A549 (cell line): ENCODE data around the gene C9orf57. TPM values are rescaled to one million over a fixed set of nuclear protein-coding genes. Genes with fewer than 3 reads are reported as not detected.

Experiments used
- ATAC-seq, 2 experiments: fragments of 200-7000 bp in 1 of 2; fragments of >200 bp in 1 of 2; cut with Nextera tagmentation in 1 of 2; cut with Tn5 transposase in 1 of 2; 3 replicates each; pipeline versions ENCODE4 v1.8.0 to v1.9.1; 2018 to 2020; ENCODE audit warnings: mild to moderate bottlenecking in 1 of 2, moderate library complexity in 1 of 2
- CTCF ChIA-PET: fragments of 300-600 bp; sonication (Branson Sonifier 250); formaldehyde crosslinking; extraction: SDS; loops from one replicate; lab custom pipeline; 2021; ENCODE audit warnings: antibody characterized with exemption, inconsistent platforms; lab: Yijun Ruan, JAX
- POLR2A ChIA-PET: fragments of 350-600 bp; formaldehyde crosslinking; extraction: SDS; loops from one replicate; lab custom pipeline; 2021; ENCODE audit warnings: antibody characterized with exemption, inconsistent platforms; lab: Yijun Ruan, JAX
- DNase-seq, 2 experiments: peaks; one replicate each; pipeline versions ENCODE4 v3.0.0 to v3.0.0-alpha.2; 2011 to 2016; ENCODE audit warnings: low read depth in 1 of 2, low spot score in 1 of 2
- FAIRE-seq: peaks from 2 replicates; lab custom pipeline; 2011; peaks lifted over from hg19 to GRCh38; lab: Jason Lieb, UNC
- H3K27ac ChIP-seq, 2 experiments: fragments of >200 bp; sonication (Bioruptor Twin); formaldehyde crosslinking; 3 replicates each; pipeline ENCODE4 v1.5.1; 2016 to 2017
- H3K4me1 ChIP-seq: fragments of >200 bp; sonication (Bioruptor Twin); formaldehyde crosslinking; 3 replicates; pipeline ENCODE4 v1.6.1; 2016
- H3K4me2 ChIP-seq: fragments of >200 bp; sonication (Bioruptor Twin); formaldehyde crosslinking; 3 replicates; pipeline ENCODE4 v1.6.1; 2016
- H3K4me3 ChIP-seq: fragments of >200 bp; sonication (Bioruptor Twin); formaldehyde crosslinking; 3 replicates; pipeline ENCODE4 v1.5.1; 2016
- H3K9me3 ChIP-seq: fragments of >200 bp; sonication (Bioruptor Twin); formaldehyde crosslinking; 3 replicates; pipeline ENCODE4 v1.6.1; 2016
- BCL3 ChIP-seq: fragments of >200 bp; sonication (Bioruptor Twin); formaldehyde crosslinking; IDR thresholded peaks from 3 replicates; pipeline ENCODE4 v1.6.1; 2016
- CEBPB ChIP-seq, 2 experiments: fragments of >200 bp in 1 of 2; sonication (Bioruptor Twin) in 1 of 2; formaldehyde crosslinking in 1 of 2; IDR thresholded peaks; 2 replicates each; pipeline ENCODE4 v1.6.1; 2012 to 2016
- FOXS1 ChIP-seq: fragments of 250-450 bp; sonication (Bioruptor Pico); IDR thresholded peaks from 2 replicates; pipeline ENCODE4 v1.5.0; 2020; ENCODE audit warnings: mild to moderate bottlenecking, moderate library complexity
- GATA3 ChIP-seq: IDR thresholded peaks from 2 replicates; pipeline ENCODE4 v1.6.1; 2012; ENCODE audit warnings: borderline replicate concordance
- HES2 ChIP-seq: fragments of >200 bp; sonication (Bioruptor Twin); formaldehyde crosslinking; IDR thresholded peaks from 2 replicates; pipeline ENCODE4 v1.6.1; 2016
- HMGXB4 ChIP-seq: fragments of 250-450 bp; sonication (Bioruptor Pico); IDR thresholded peaks from 2 replicates; pipeline ENCODE4 v1.5.0; 2021; ENCODE audit warnings: mild to moderate bottlenecking, moderate library complexity, borderline replicate concordance
- HOXB5 ChIP-seq: fragments of 250-450 bp; sonication (Bioruptor Pico); IDR thresholded peaks from 2 replicates; pipeline ENCODE4 v1.5.0; 2020; ENCODE audit warnings: mild to moderate bottlenecking, moderate library complexity
- MAFK ChIP-seq: fragments of 450-650 bp; IDR thresholded peaks from 2 replicates; pipeline ENCODE4 v1.6.1; 2014; ENCODE audit not compliant: partially characterized antibody
- MAX ChIP-seq: IDR thresholded peaks from 2 replicates; pipeline ENCODE4 v1.6.1; 2012
- PHF8 ChIP-seq: fragments of 200-600 bp; sonication (generic); IDR thresholded peaks from 2 replicates; pipeline ENCODE4 v1.6.1; 2016; ENCODE audit warnings: low read depth, mild to moderate bottlenecking, antibody characterized with exemption, moderate library complexity, borderline replicate concordance
- RAD21 ChIP-seq, 2 experiments: fragments of >200 bp in 1 of 2; sonication (Bioruptor Twin) in 1 of 2; formaldehyde crosslinking in 1 of 2; IDR thresholded peaks in 1 of 2; conservative IDR thresholded peaks in 1 of 2; 2 replicates in 1 of 2; 3 replicates in 1 of 2; pipeline ENCODE4 v1.6.1; 2012 to 2018; ENCODE audit warnings: inconsistent platforms in 1 of 2
- RARB ChIP-seq: fragments of 250-450 bp; sonication (Bioruptor Pico); IDR thresholded peaks from 2 replicates; pipeline ENCODE4 v1.8.0; 2021; ENCODE audit warnings: mild to moderate bottlenecking, moderate library complexity
- SMC3 ChIP-seq: fragments of >200 bp; sonication (Bioruptor Twin); formaldehyde crosslinking; IDR thresholded peaks from 3 replicates; pipeline ENCODE4 v1.6.1; 2018; ENCODE audit warnings: inconsistent platforms
- USF2 ChIP-seq: fragments of 450-650 bp; IDR thresholded peaks from 2 replicates; pipeline ENCODE4 v1.6.1; 2014; ENCODE audit warnings: antibody characterized with exemption
- ZC3H11A ChIP-seq: fragments of 450-650 bp; IDR thresholded peaks from 2 replicates; pipeline ENCODE4 v1.6.1; 2014; ENCODE audit warnings: antibody characterized with exemption, mild to moderate bottlenecking
- WGBS: methylation state at CpG from one replicate; pipeline ENCODE4 v1.1.6; 2017; ENCODE audit errors: missing lambda C conversion rate; 5-methylcytosine and 5-hydroxymethylcytosine counted together
- polyA plus RNA-seq, 4 experiments: library from polyadenylated mRNA; depleted of rRNA in 3 of 4; stranded (reverse); fragments of >200 nt; fragmentation: RNase III in 1 of 4; extraction: RNeasy Plus Mini Kit Qiagen cat#74134 plus additional on column Dnase treatment in 1 of 4; gene quantifications; 2 replicates in 3 of 4; 3 replicates in 1 of 4; pipeline ENCODE4 v1.2.3, GENCODE V29; 2011 to 2017

Gene C9orf57
- polyA plus RNA-seq, 2 of the 4 experiments (the other 2 are of a cell fraction): not detected

GRCh38 chr9:72038408-72038807, 22.0 kb downstream of the C9orf57 start:
- no peak overlapping the region for H3K27ac ChIP-seq
- H3K4me2 ChIP-seq: no peak overlapping the region
- POLR2A ChIA-PET: interaction anchor here (1.3 kb wide), 1 partner anchor 233 kb away, joined by 5 read pairs; no protein-coding TSS in a partner anchor
- peaks cover 8% of the 10 kb centered on the region; the same call in 2 of the 3 replicates for H3K4me1 ChIP-seq
- TF ChIP-seq HMGXB4 (CRISPR knock-in tag): no peak
- TF ChIP-seq HOXB5 (CRISPR knock-in tag): no peak
- TF ChIP-seq GATA3: no peak
- TF ChIP-seq, all 56 proteins: peak for 0
- FAIRE-seq (no peak), ATAC-seq (peak in 1 of 2 experiments; percentile 12; a peak in 2 of 6 replicates), DNase-seq (no peak)
- Histone ChIP-seq H3K4me3 (no peak overlapping the region), H3K9me3 (no peaks in the 10 kb centered on the region)
- CTCF ChIA-PET: interaction anchor here (0.5 to 13.0 kb wide), 63 partner anchors 8 to 1162 kb away, joined by 3 to 275 read pairs (median 4); partner anchors contain the start of gene C9orf85
- 99% methylated on average over 4 of the region's 4 CpGs for WGBS

GRCh38 chr9:72037571-72037970, 22.8 kb downstream of the C9orf57 start:
- TF ChIP-seq PHF8 (no peak), MAX (no peak), MAFK (no peak), BCL3 (no peak), ZC3H11A (no peak), HES2 (no peak), FOXS1 (CRISPR knock-in tag) (no peak), USF2 (no peak), CEBPB (IDR thresholded peaks at IDR 0.05) (no peak), RAD21 (conservative IDR thresholded peaks at IDR 0.05 in 1 of 2, IDR thresholded peaks at IDR 0.05 in 1 of 2) (no peak), RARB (CRISPR knock-in tag) (no peak)
- POLR2A ChIA-PET: no interaction called here
- ATAC-seq (no peak), DNase-seq (no peak), FAIRE-seq (no peak)
- WGBS: 45% methylated on average over 4 of the region's 4 CpGs
- CTCF ChIA-PET: interaction anchor here (1.1 to 13.0 kb wide), 5 partner anchors 113 to 785 kb away, joined by 3 to 275 read pairs (median 9); no protein-coding TSS in a partner anchor
- Histone ChIP-seq H3K9me3 (no peaks in the 10 kb centered on the region), H3K4me3 (no peak overlapping the region), H3K4me2 (no peak overlapping the region), H3K4me1 (peaks cover 8% of the 10 kb centered on the region; the same call in 2 of the 3 replicates), H3K27ac (no peak overlapping the region)

GRCh38 chr9:72030767-72031166, 29.6 kb downstream of the C9orf57 start:
- DNase-seq (no peak), FAIRE-seq (no peak), ATAC-seq (no peak)
- no peak for TF ChIP-seq SMC3
- no peak for TF ChIP-seq ZC3H11A
- ChIA-PET POLR2A (no interaction called here), CTCF (interaction anchor here (1.0 to 1.7 kb wide), 3 partner anchors 8 to 826 kb away, joined by 4 to 14 read pairs (median 6); no protein-coding TSS in a partner anchor)
- Histone ChIP-seq H3K4me2 (no peak overlapping the region), H3K27ac (no peak overlapping the region), H3K4me3 (no peak overlapping the region), H3K9me3 (no peaks in the 10 kb centered on the region), H3K4me1 (peaks cover 12% of the 10 kb centered on the region; the same call in 2 of the 3 replicates)
- 81% methylated on average over 2 of the region's 2 CpGs for WGBS
